Endodermal cell (in vitro differentiated cells): ENCODE results near the gene MAPT. TPM values are rescaled to one million over a fixed set of nuclear protein-coding genes. Genes with fewer than 3 reads are reported as not detected.
"Not testable (repeated sequence)": the region's sequence is repeated elsewhere in the genome, so short reads cannot be mapped to it uniquely, and the experiment has no call there.

Experiments used
- DNase-seq: peaks from one replicate; pipeline ENCODE4 v3.0.0-alpha.2; 2017
- H3K27ac ChIP-seq: 2 replicates; pipeline ENCODE4 v1.5.1; 2013; ENCODE audit warnings: mild to moderate bottlenecking, low read depth, low read length, moderate library complexity
- H3K27me3 ChIP-seq: 2 replicates; pipeline ENCODE4 v1.6.1; 2013; ENCODE audit warnings: mild to moderate bottlenecking, low read length, moderate library complexity; ENCODE audit not compliant: insufficient read depth, control insufficient read depth, poor library complexity, severe bottlenecking
- H3K36me3 ChIP-seq: 2 replicates; pipeline ENCODE4 v1.7.0; 2013; ENCODE audit warnings: mild to moderate bottlenecking, low read length, moderate library complexity; ENCODE audit not compliant: control insufficient read depth, insufficient read depth
- H3K4me1 ChIP-seq: one replicate; pipeline ENCODE4 v1.7.0; 2013; ENCODE audit warnings: low read length; ENCODE audit not compliant: control insufficient read depth, insufficient read depth
- H3K4me3 ChIP-seq: 2 replicates; pipeline ENCODE4 v1.5.1; 2013; ENCODE audit warnings: mild to moderate bottlenecking, low read length, moderate library complexity
- H3K9ac ChIP-seq: 2 replicates; pipeline ENCODE4 v1.6.1; 2013; ENCODE audit warnings: mild to moderate bottlenecking, low read length, moderate library complexity; ENCODE audit not compliant: poor library complexity, severe bottlenecking; ENCODE audit errors: extremely low read depth
- H3K9me3 ChIP-seq: 2 replicates; pipeline ENCODE4 v1.6.1; 2013; ENCODE audit warnings: mild to moderate bottlenecking, low read length, moderate library complexity; ENCODE audit not compliant: control insufficient read depth
- H3K27ac Mint-ChIP-seq: 2 replicates; pipeline ENCODE4 v1.8.0; 2020; ENCODE audit warnings: mixed read lengths
- H3K27me3 Mint-ChIP-seq: 2 replicates; pipeline ENCODE4 v1.8.0; 2021; ENCODE audit warnings: mild to moderate bottlenecking, mixed read lengths; ENCODE audit not compliant: insufficient read depth
- H3K36me3 Mint-ChIP-seq: 2 replicates; pipeline ENCODE4 v1.8.0; 2020; ENCODE audit warnings: low read depth, mixed read lengths
- H3K4me1 Mint-ChIP-seq: 2 replicates; pipeline ENCODE4 v1.8.0; 2020; ENCODE audit warnings: mixed read lengths
- H3K4me3 Mint-ChIP-seq: 2 replicates; pipeline ENCODE4 v1.8.0; 2020; ENCODE audit warnings: mild to moderate bottlenecking, moderate library complexity, mixed read lengths
- H3K9me3 Mint-ChIP-seq: 2 replicates; pipeline ENCODE4 v1.8.0; 2020; ENCODE audit warnings: mild to moderate bottlenecking, mixed read lengths
- CTCF ChIP-seq: fragments of 200-600 bp; sonication (generic); conservative IDR thresholded peaks from 2 replicates; pipeline ENCODE4 v1.5.0; 2021; ENCODE audit warnings: antibody characterized with exemption, mild to moderate bottlenecking
- WGBS, 2 experiments: methylation state at CpG; one replicate each; pipeline versions ENCODE4 v1.1.5 to v1.1.7; 2013; ENCODE audit warnings: missing lambda C conversion rate in 2 of 2, mixed read lengths in 1 of 2; ENCODE audit not compliant: insufficient coverage in 1 of 2, insufficient read length in 1 of 2; 5-methylcytosine and 5-hydroxymethylcytosine counted together
- total RNA-seq, 2 donors: library from RNA; stranded (reverse); fragmentation: NEBNext Ultra II Directional in 1 of 2; extraction: Animal tissue kit (Norgen Biotek cat#: 25700) in 1 of 2; gene quantifications; 2 replicates in 1 of 2; 3 replicates in 1 of 2; pipeline ENCODE4 v1.2.1, GENCODE V29; 2021

The MAPT gene
- total RNA-seq, 2 donors from 2014 or later: 0.69 to 0.73 TPM

- Histone ChIP-seq H3K9ac (no peak overlapping the region), H3K9me3 (no peaks in the 10 kb centered on the region), H3K27ac (no peak overlapping the region), H3K4me1 (no peaks in the 10 kb centered on the region), H3K4me3 (no peak overlapping the region), H3K36me3 (no peaks in the 10 kb centered on the region), H3K27me3 (no peaks in the 10 kb centered on the region)
- 7 to 33% methylated on average over 2 to 8 of the region's 8 CpGs for WGBS, 2 experiments
- Mint-ChIP-seq H3K4me1 (no peaks in the 10 kb centered on the region), H3K36me3 (no peaks in the 10 kb centered on the region), H3K27ac (no peak overlapping the region), H3K4me3 (no peak overlapping the region), H3K9me3 (peaks cover 2% of the 10 kb centered on the region), H3K27me3 (no peaks in the 10 kb centered on the region)
- TF ChIP-seq CTCF: peak; percentile 94
- DNase-seq: peak; percentile 96
Observed at GRCh38 chr17:46002311-46002972, 108.1 kb downstream of the MAPT start.

- H3K4me1 Mint-ChIP-seq: no peaks in the 10 kb centered on the region
- H3K9ac ChIP-seq: no peak overlapping the region
Observed at GRCh38 chr17:46002973-46003316, 108.6 kb downstream of the MAPT start.

GRCh38 chr17:46003907-46004748 lies 109.8 kb downstream of the MAPT start:
- peaks cover 2% of the 10 kb centered on the region for H3K9me3 Mint-ChIP-seq
- H3K9me3 ChIP-seq: no peaks in the 10 kb centered on the region
- no peak overlapping the region for H3K9ac ChIP-seq
- no peak for TF ChIP-seq CTCF
- no peak overlapping the region for H3K4me3 Mint-ChIP-seq
- no peak for DNase-seq
- no peak overlapping the region for H3K4me3 ChIP-seq
- no peak overlapping the region for H3K27ac Mint-ChIP-seq
- H3K27me3 ChIP-seq: no peaks in the 10 kb centered on the region
- WGBS, 2 experiments: 78 to 88% methylated on average over 3 to 6 of the region's 6 CpGs
- no peaks in the 10 kb centered on the region for H3K36me3 ChIP-seq
- H3K4me1 Mint-ChIP-seq: no peaks in the 10 kb centered on the region
- H3K4me1 ChIP-seq: no peaks in the 10 kb centered on the region
- H3K27me3 Mint-ChIP-seq: no peaks in the 10 kb centered on the region
- no peaks in the 10 kb centered on the region for H3K36me3 Mint-ChIP-seq
- no peak overlapping the region for H3K27ac ChIP-seq

More at GRCh38 chr17:46002973-46003316, 108.6 kb downstream of the MAPT start:
- no peak overlapping the region for H3K4me3 Mint-ChIP-seq
- no peaks in the 10 kb centered on the region for H3K9me3 ChIP-seq
- H3K27ac ChIP-seq: no peak overlapping the region
- no peaks in the 10 kb centered on the region for H3K36me3 ChIP-seq
- no peak overlapping the region for H3K27ac Mint-ChIP-seq
- H3K4me3 ChIP-seq: no peak overlapping the region
- H3K9me3 Mint-ChIP-seq: peaks cover 2% of the 10 kb centered on the region
- no peak for DNase-seq
- no peaks in the 10 kb centered on the region for H3K27me3 ChIP-seq
- no peaks in the 10 kb centered on the region for H3K27me3 Mint-ChIP-seq
- 67% methylated on average over 5 of the region's 7 CpGs; no CpG with 5 or more reads in 1 of the 2 experiments for whole genome bisulfite sequencing, 2 experiments
- no peaks in the 10 kb centered on the region for H3K4me1 ChIP-seq
- TF ChIP-seq CTCF: no peak
- H3K36me3 Mint-ChIP-seq: no peaks in the 10 kb centered on the region

- H3K27ac ChIP-seq, H3K4me3 ChIP-seq, H3K9ac ChIP-seq, H3K27me3 Mint-ChIP-seq, H3K4me1 ChIP-seq, DNase-seq, H3K9me3 Mint-ChIP-seq, H3K27me3 ChIP-seq, H3K36me3 Mint-ChIP-seq, H3K9me3 ChIP-seq, H3K4me1 Mint-ChIP-seq, H3K36me3 ChIP-seq, H3K27ac Mint-ChIP-seq, H3K4me3 Mint-ChIP-seq: not testable (repeated sequence)
- WGBS, 2 experiments: 75 to 100% methylated on average over 1 of the region's 1 CpG
Observed at GRCh38 chr17:46006082-46006481, 111.7 kb downstream of the MAPT start.
